ENCODE results near the gene USP46.

USP46 gene

DNA sequence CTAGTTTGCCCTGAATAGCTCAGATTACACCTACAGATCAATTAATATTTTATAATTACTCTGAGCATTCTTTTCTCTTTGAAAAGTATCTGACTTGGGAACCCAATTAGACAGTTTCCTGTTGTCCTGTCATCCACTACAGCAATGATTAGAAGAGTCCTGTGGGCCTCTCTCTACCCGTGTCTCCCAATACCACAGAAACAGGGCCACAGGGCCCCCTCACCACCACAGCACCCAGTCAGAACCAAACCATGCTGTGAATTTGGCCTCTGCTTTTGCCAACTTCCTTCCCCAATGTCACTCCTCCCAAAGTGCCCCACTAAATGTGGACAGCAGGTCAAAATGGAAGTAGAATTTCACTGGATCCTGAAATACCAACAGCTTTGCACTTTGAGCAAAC is 10.3 kb downstream of the USP46 start:
- H3K4me3 ChIP-seq (ENCODE audit: low read depth, low read length), result no peak overlapping the region
- no peak for DNase-seq (ENCODE audit: low read depth, low spot score)
- in situ Hi-C loops (cut with HindIII; ENCODE audit: low sequenced_read_pairs), result no loop called here
- TF ChIP-seq, protein P1, sequence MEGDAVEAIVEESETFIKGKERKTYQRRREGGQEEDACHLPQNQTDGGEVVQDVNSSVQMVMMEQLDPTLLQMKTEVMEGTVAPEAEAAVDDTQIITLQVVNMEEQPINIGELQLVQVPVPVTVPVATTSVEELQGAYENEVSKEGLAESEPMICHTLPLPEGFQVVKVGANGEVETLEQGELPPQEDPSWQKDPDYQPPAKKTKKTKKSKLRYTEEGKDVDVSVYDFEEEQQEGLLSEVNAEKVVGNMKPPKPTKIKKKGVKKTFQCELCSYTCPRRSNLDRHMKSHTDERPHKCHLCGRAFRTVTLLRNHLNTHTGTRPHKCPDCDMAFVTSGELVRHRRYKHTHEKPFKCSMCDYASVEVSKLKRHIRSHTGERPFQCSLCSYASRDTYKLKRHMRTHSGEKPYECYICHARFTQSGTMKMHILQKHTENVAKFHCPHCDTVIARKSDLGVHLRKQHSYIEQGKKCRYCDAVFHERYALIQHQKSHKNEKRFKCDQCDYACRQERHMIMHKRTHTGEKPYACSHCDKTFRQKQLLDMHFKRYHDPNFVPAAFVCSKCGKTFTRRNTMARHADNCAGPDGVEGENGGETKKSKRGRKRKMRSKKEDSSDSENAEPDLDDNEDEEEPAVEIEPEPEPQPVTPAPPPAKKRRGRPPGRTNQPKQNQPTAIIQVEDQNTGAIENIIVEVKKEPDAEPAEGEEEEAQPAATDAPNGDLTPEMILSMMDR (IDR thresholded peaks at IDR 0.05; ENCODE audit: low read depth, low read length), result no peak

DNA sequence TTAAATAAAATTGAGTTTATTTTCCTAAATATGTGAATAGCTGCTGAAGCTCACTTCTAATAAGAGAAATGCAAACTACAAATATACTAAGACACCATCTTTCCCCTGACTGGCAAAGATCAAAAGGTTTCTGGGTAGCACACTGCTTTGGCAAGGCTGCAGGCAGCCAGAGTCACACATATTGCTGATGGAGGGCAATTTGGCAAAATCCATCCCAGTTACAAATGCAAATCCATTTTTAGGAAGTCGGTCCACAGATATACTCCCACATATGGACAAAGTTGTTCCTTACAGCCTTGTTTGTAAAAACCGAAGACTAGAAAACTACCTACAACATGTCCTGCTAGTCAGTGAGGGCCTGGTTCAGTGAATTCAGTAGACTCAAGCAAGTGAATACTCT is 12.4 kb downstream of the USP46 start:
- TF ChIP-seq, protein P1 (IDR thresholded peaks at IDR 0.05; ENCODE audit: low read depth, low read length), result no peak
- in situ Hi-C loops (cut with HindIII; ENCODE audit: low sequenced_read_pairs), result no loop called here

DNA sequence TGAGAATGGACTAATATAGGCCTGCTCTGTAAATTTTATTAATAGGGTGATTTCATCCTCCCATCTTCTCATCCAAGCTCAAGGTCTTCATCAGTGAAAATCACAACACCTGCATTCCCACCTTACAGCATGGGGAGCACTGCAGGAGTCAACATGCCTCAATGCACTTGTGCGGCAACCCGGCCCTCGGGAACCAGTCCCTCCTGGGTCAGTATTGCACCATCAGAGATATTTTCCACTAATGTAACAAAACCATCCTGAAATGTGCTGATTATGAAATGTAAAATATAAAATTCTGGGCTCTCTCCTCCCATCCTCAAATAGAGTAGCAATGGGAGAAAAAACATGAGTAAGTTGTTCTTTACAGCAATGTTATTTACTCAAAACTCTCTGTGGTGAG is 13.0 kb downstream of the USP46 start:
- in situ Hi-C loops (cut with HindIII; ENCODE audit: low sequenced_read_pairs), result no loop called here
- TF ChIP-seq, protein P1 (IDR thresholded peaks at IDR 0.05; ENCODE audit: low read depth, low read length), result no peak
- H3K4me3 ChIP-seq (ENCODE audit: low read depth, low read length), result no peak overlapping the region
- DNase-seq (ENCODE audit: low read depth, low spot score), result no peak

More for the DNA sequence above, 12.4 kb downstream of the USP46 start:
- DNase-seq (ENCODE audit: low read depth, low spot score), result no peak
- no peak overlapping the region for H3K4me3 ChIP-seq (ENCODE audit: low read depth, low read length)

DNA sequence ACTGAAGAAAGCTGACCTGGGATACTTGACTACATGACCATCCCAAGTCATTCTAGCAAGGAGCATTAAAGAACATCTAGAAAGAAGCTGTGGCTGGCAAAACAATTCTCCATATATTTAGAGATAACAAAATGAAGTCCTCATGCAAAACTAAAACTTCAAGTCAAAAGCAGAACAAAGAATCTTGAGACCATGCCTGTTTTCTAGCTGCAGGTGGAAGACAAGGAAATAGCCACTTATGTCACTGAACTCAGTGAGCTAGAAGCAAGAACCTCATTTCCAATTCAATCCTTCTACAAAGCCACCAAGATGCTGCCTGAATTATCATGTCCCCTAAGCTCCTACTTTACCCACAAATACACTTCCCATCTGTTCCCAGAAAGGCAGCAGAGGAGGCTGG is 13.8 kb downstream of the USP46 start:
- no peak for DNase-seq (ENCODE audit: low read depth, low spot score)
- H3K4me3 ChIP-seq (ENCODE audit: low read depth, low read length), result no peak overlapping the region
- in situ Hi-C loops (cut with HindIII; ENCODE audit: low sequenced_read_pairs), result no loop called here
- TF ChIP-seq, protein P1 (IDR thresholded peaks at IDR 0.05; ENCODE audit: low read depth, low read length), result no peak

DNA sequence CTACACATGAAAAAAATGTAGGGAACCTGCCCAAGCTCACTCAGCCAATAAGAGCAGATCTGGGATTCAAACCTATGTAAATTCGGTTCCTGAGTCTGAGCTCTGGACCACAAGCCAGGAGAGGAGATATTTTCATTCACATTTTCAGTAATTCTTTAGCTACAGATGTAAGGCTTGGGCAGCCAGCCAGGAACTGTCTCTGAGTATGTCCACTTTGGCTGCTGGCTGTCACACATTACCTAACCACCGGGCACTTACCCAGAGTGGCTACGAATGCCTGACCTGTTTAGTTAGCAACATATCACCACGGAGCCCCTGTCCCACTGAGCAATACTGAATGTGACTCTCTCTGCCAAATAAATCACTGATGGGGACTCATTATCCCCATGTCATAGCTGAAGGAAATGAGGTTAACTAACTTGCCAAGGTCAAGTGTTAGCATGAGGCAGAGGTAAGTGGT is 15.3 kb downstream of the USP46 start:
- DNase-seq (ENCODE audit: low read depth, low spot score), result peak; percentile 68
- TF ChIP-seq, protein P1 (IDR thresholded peaks at IDR 0.05; ENCODE audit: low read depth, low read length), result no peak
- in situ Hi-C loops (cut with HindIII; ENCODE audit: low sequenced_read_pairs), result no loop called here
- H3K4me3 ChIP-seq (ENCODE audit: low read depth, low read length), result no peak overlapping the region

DNA sequence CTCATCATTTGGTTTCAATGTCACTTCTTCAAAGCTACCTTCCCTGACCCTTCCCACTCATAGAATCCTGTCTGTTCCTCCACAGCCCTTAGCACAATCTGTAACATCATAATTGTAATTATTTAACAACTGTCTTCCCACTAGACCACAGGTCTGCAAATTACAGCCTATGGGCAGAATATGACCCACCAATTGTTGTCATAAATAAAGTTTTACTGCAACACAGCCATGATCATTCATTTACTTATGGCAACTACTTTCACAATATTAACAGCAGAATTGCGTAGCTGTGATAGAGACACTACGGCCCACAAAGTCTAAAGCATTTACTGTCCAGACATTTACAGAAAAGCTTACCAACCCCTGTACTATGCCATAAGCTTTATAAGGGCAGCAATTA is 15.9 kb downstream of the USP46 start:
- TF ChIP-seq, protein P1 (IDR thresholded peaks at IDR 0.05; ENCODE audit: low read depth, low read length), result no peak
- in situ Hi-C loops (cut with HindIII; ENCODE audit: low sequenced_read_pairs), result no loop called here
- no peak for DNase-seq (ENCODE audit: low read depth, low spot score)
- H3K4me3 ChIP-seq (ENCODE audit: low read depth, low read length), result no peak overlapping the region
